SH-SY5Y (cell line): ENCODE results near the gene PLBD2.

Experiments used
- GATA2 ChIP-seq: IDR thresholded peaks from 2 replicates; pipeline ENCODE4 v1.6.1; 2011; ENCODE audit warnings: mild to moderate bottlenecking, low read depth, low read length
- GATA3 ChIP-seq: IDR thresholded peaks from 2 replicates; pipeline ENCODE4 v1.6.1; 2011; ENCODE audit warnings: low read depth, mild to moderate bottlenecking, low read length, moderate library complexity

PLBD2 gene

DNA sequence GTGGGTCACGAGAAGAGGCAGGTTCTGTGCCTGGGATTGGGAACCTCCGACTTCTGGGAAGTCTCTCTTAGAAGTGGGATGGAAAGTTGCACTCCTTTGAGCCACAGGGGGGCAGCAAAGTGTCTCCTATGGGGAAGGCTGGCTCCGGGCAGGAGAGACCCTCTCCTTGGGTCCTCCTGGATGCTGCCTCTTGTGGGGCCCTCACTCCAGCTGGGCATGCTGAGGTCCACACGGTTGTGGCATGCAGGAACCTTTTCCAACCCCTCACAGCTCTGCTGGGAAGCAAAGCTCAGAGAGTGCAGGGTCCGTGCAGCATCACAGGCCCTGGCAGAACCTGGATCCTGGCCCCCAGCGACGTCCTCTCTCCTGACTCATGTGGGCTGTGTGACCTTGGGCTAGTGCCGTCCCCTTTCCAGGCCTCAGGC, 81.2 kb downstream of the PLBD2 start:
- TF ChIP-seq GATA3 (no peak), GATA2 (no peak)

GRCh38 chr12:113440336-113440735, 81.9 kb downstream of the PLBD2 start:
- TF ChIP-seq GATA3 (no peak), GATA2 (no peak)
